Gastroesophageal sphincter (tissue), 3 donors: ENCODE results near the gene PPP2R3B.
"Not testable (repeated sequence)": the region's sequence is repeated elsewhere in the genome, so short reads cannot be mapped to it uniquely, and the experiment has no call there.

Experiments used
- CTCF ChIP-seq, 4 experiments: fragments of 200-600 bp in 2 of 4; fragments of 450-650 bp in 2 of 4; sonication (generic) in 1 of 4; IDR thresholded peaks; one replicate each; pipeline ENCODE4 v1.5.1; 2017 to 2019; ENCODE audit warnings: antibody characterized with exemption in 4 of 4, mild to moderate bottlenecking in 2 of 4, moderate library complexity in 2 of 4
- EP300 ChIP-seq: sonication (generic); formaldehyde crosslinking; IDR thresholded peaks from one replicate; pipeline ENCODE4 v1.6.1; 2017; ENCODE audit warnings: antibody characterized with exemption, mild to moderate bottlenecking
- POLR2A ChIP-seq, 2 donors: fragments of 450-650 bp; IDR thresholded peaks; one replicate each; pipeline ENCODE4 v1.6.1; 2017; ENCODE audit warnings: antibody characterized with exemption in 2 of 2, mild to moderate bottlenecking in 2 of 2, moderate library complexity in 1 of 2
- POLR2AphosphoS5 ChIP-seq: sonication (generic); formaldehyde crosslinking; IDR thresholded peaks from one replicate; pipeline ENCODE4 v1.6.1; 2017; ENCODE audit warnings: antibody characterized with exemption

GRCh38 chrX:376206-376605, 10.5 kb downstream of the PPP2R3B start:
- not testable (repeated sequence) for TF ChIP-seq POLR2AphosphoS5; POLR2A (IDR thresholded peaks at IDR 0.05); CTCF (IDR thresholded peaks at IDR 0.05); EP300
